K562 (cell line): Measurements from ENCODE around the gene NISCH. TPM values are rescaled to one million over a fixed set of nuclear protein-coding genes. Genes with fewer than 3 reads are reported as not detected.

Experiments
- BCLAF1 ChIP-seq, 2 experiments: fragments of 450-650 bp in 1 of 2; IDR thresholded peaks; 2 replicates each; pipeline ENCODE4 v1.6.1; 2011 to 2017; ENCODE audit warnings: low read depth in 2 of 2, antibody characterized with exemption in 1 of 2, borderline replicate concordance in 1 of 2, low read length in 1 of 2, mild to moderate bottlenecking in 1 of 2, mixed read lengths in 1 of 2; ENCODE audit not compliant: control insufficient read depth in 1 of 2
- CBX2 ChIP-seq: fragments of 200-600 bp; sonication (generic); IDR thresholded peaks from one replicate; pipeline ENCODE4 v1.6.1; 2012; ENCODE audit warnings: mild to moderate bottlenecking, low read length, inconsistent platforms; ENCODE audit not compliant: insufficient read depth, poor library complexity, severe bottlenecking
- CEBPG ChIP-seq, 3 experiments: fragments of 200-800 bp in 1 of 3; sonication (Bioruptor generic) in 1 of 3; sonication (generic) in 1 of 3; formaldehyde crosslinking in 1 of 3; IDR thresholded peaks in 2 of 3; conservative IDR thresholded peaks in 1 of 3; 2 replicates each; pipeline versions ENCODE4 v1.6.1 to v1.8.0; 2016 to 2022; ENCODE audit warnings: missing compliant biosample characterization in 2 of 3, missing genetic modification characterization in 2 of 3, mild to moderate bottlenecking in 1 of 3, missing genetic modification reagents in 1 of 3
- CLOCK ChIP-seq: fragments of 250-450 bp; sonication (Bioruptor Pico); IDR thresholded peaks from 2 replicates; pipeline ENCODE4 v1.4.0; 2020; ENCODE audit warnings: mild to moderate bottlenecking, moderate library complexity, borderline replicate concordance
- GATAD2B ChIP-seq: fragments of 450-650 bp; IDR thresholded peaks from 2 replicates; pipeline ENCODE4 v1.6.1; 2017; ENCODE audit warnings: mild to moderate bottlenecking, borderline replicate concordance
- MED1 ChIP-seq: sonication (generic); formaldehyde crosslinking; IDR thresholded peaks from 2 replicates; pipeline ENCODE4 v1.8.1; 2023; ENCODE audit warnings: missing genetic modification reagents, borderline replicate concordance
- RBFOX2 ChIP-seq: fragments of 200-400 bp; formaldehyde crosslinking; IDR thresholded peaks from 2 replicates; pipeline ENCODE4 v1.6.1; 2017; ENCODE audit warnings: low read depth, mild to moderate bottlenecking, low read length, moderate library complexity
- SAFB ChIP-seq: fragments of 200-400 bp; formaldehyde crosslinking; IDR thresholded peaks from 2 replicates; pipeline ENCODE4 v1.6.1; 2017; ENCODE audit warnings: low read depth, low read length, borderline replicate concordance
- SRF ChIP-seq, 2 experiments: fragments of 250-450, 450-650 bp in 1 of 2; sonication (Bioruptor Pico) in 1 of 2; sonication (generic) in 1 of 2; formaldehyde crosslinking; IDR thresholded peaks; 2 replicates each; pipeline versions ENCODE4 v1.5.0 to v1.5.1; 2020 to 2022; ENCODE audit warnings: mild to moderate bottlenecking in 1 of 2, missing genetic modification reagents in 1 of 2
- TCF7L2 ChIP-seq: fragments of 150-350 bp; IDR thresholded peaks from 2 replicates; pipeline ENCODE4 v1.6.1; 2016; ENCODE audit warnings: low read depth, mild to moderate bottlenecking, low read length, moderate library complexity
- ZHX1 ChIP-seq: fragments of 150-350 bp; conservative IDR thresholded peaks from 2 replicates; pipeline ENCODE4 v1.6.1; 2014; ENCODE audit warnings: low read length
- ZNF253 ChIP-seq: fragments of 250-450 bp; sonication (Bioruptor Pico); conservative IDR thresholded peaks from 2 replicates; pipeline ENCODE4 v1.6.1; 2021; ENCODE audit warnings: mild to moderate bottlenecking
- ZNF398 ChIP-seq: fragments of 250-450 bp; sonication (Bioruptor Pico); IDR thresholded peaks from 2 replicates; pipeline ENCODE4 v1.8.0; 2021; ENCODE audit warnings: moderate library complexity, mild to moderate bottlenecking, inconsistent platforms
- ZNF778 ChIP-seq: fragments of 450-650 bp; formaldehyde crosslinking; IDR thresholded peaks from 2 replicates; pipeline ENCODE4 v1.4.0; 2020; ENCODE audit warnings: mild to moderate bottlenecking, moderate library complexity
- polyA plus RNA-seq, 8 experiments: library from polyadenylated mRNA; depleted of rRNA in 4 of 8; stranded (reverse) in 5 of 8; unstranded in 3 of 8; fragments of >200 nt; fragmentation: Nextera tagmentation in 2 of 8; fragmentation: Illumina TruSeq in 1 of 8; extraction: Ambion mirVana in 2 of 8; extraction: Trizol in 1 of 8; gene quantifications; 2 replicates each; pipeline versions ENCODE4 v1.2.1 to v1.2.3, GENCODE V29; 2011 to 2014; ENCODE audit warnings: inconsistent platforms in 1 of 8, missing spikeins in 1 of 8
- total RNA-seq, 7 experiments: library from RNA; depleted of rRNA in 6 of 7; stranded (reverse); fragments of >200 nt in 6 of 7; fragmentation: Illumina TruSeq in 2 of 7; extraction: Trizol in 2 of 7; gene quantifications; 2 replicates each; pipeline versions ENCODE4 v1.2.1 to v1.2.3, GENCODE V29; 2011 to 2021; ENCODE audit warnings: low replicate concordance in 1 of 7

Gene NISCH
- total and polyA plus RNA-seq, 9 of the 15 experiments (the other 6 are each of a cell fraction or from before 2014, with no cell fraction given): 0.44 to 43.5 (median 23.4) TPM

- no peak for TF ChIP-seq ZNF398
- TF ChIP-seq BCLAF1 (IDR thresholded peaks at IDR 0.05; ENCODE audit: borderline replicate concordance in 1 of 2, control insufficient read depth in 1 of 2, low read depth in 2 of 2, low read length in 1 of 2): no peak
- no peak for TF ChIP-seq CBX2
- 0 out of 2 replicates have a peak, but pooled peaks have one; percentile 16 for TF ChIP-seq CEBPG (CRISPR knock-in tag; IDR thresholded peaks at IDR 0.05)
- no peak for TF ChIP-seq CEBPG (tag; conservative IDR thresholded peaks at IDR 0.05 in 1 of 2, IDR thresholded peaks at IDR 0.05 in 1 of 2)
- TF ChIP-seq MED1 (CRISPR knock-in tag): no peak
- no peak for TF ChIP-seq ZHX1
- no peak for TF ChIP-seq ZNF253 (CRISPR knock-in tag)
- no peak for TF ChIP-seq SRF (CRISPR knock-in tag; IDR thresholded peaks at IDR 0.05)
- TF ChIP-seq SAFB: no peak
- TF ChIP-seq ZNF778 (CRISPR knock-in tag): no peak
- no peak for TF ChIP-seq CLOCK (CRISPR knock-in tag)
- TF ChIP-seq RBFOX2: peak; percentile 73
- TF ChIP-seq GATAD2B: no peak
- TF ChIP-seq TCF7L2: no peak
These were observed 79.1 kb downstream of the NISCH start (continued) for GRCh38 chr3:52534281-52535183.
